ENCODE data around the gene DNM3.

- no peak for TF ChIP-seq BACH2 (CRISPR knock-in tag; IDR thresholded peaks at IDR 0.05; ENCODE audit: borderline replicate concordance)
- TF ChIP-seq ZC3H10 (CRISPR knock-in tag; IDR thresholded peaks at IDR 0.05) = no peak
- no peak for TF ChIP-seq ESRRG (CRISPR knock-in tag; IDR thresholded peaks at IDR 0.05)
- TF ChIP-seq PPARA (CRISPR knock-in tag; IDR thresholded peaks at IDR 0.05; ENCODE audit: borderline replicate concordance) = no peak
- TF ChIP-seq, protein P1, sequence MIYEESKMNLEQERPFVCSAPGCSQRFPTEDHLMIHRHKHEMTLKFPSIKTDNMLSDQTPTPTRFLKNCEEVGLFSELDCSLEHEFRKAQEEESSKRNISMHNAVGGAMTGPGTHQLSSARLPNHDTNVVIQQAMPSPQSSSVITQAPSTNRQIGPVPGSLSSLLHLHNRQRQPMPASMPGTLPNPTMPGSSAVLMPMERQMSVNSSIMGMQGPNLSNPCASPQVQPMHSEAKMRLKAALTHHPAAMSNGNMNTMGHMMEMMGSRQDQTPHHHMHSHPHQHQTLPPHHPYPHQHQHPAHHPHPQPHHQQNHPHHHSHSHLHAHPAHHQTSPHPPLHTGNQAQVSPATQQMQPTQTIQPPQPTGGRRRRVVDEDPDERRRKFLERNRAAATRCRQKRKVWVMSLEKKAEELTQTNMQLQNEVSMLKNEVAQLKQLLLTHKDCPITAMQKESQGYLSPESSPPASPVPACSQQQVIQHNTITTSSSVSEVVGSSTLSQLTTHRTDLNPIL (CRISPR knock-in tag; IDR thresholded peaks at IDR 0.05; ENCODE audit: low read depth) = no peak
- TF ChIP-seq RARB (CRISPR knock-in tag; IDR thresholded peaks at IDR 0.05) = no peak
- TF ChIP-seq ZNF8 (CRISPR knock-in tag; IDR thresholded peaks at IDR 0.05) = no peak
- TF ChIP-seq ZFP3 (CRISPR knock-in tag; IDR thresholded peaks at IDR 0.05) = no peak
- no peak for TF ChIP-seq ZFP30 (CRISPR knock-in tag; IDR thresholded peaks at IDR 0.05)
- TF ChIP-seq ARNTL (CRISPR knock-in tag; IDR thresholded peaks at IDR 0.05; ENCODE audit: borderline replicate concordance, low read depth) = no peak
Observed at GRCh38 chr1:172276120-172276818, 435.0 kb downstream of the DNM3 start.

All from SK-N-SH treated with all-trans-retinoic acid at 6 μM for 48 hours (cell line).